ENCODE results near the gene EFCAB6. TPM values are rescaled to one million over a fixed set of nuclear protein-coding genes. Genes with fewer than 3 reads are reported as not detected.

EFCAB6 gene
- total RNA-seq, 1 experiment from 2014 or later: 0.54 TPM

- no peak for DNase-seq (ENCODE audit: low read depth)
Observed at GRCh38 chr22:43745783-43746356, 66.2 kb downstream of the EFCAB6 start.

GRCh38 chr22:43745411-43745770, 66.7 kb downstream of the EFCAB6 start:
- DNase-seq (ENCODE audit: low read depth): no peak

- no peak for DNase-seq (ENCODE audit: low read depth)
Observed at GRCh38 chr22:43744700-43745410, 67.2 kb downstream of the EFCAB6 start.

GRCh38 chr22:43743929-43744643, 68.0 kb downstream of the EFCAB6 start:
- no peak for DNase-seq (ENCODE audit: low read depth)

- no peak for DNase-seq (ENCODE audit: low read depth)
Observed at GRCh38 chr22:43743131-43743530, 69.0 kb downstream of the EFCAB6 start.

GRCh38 chr22:43742154-43742950, 69.8 kb downstream of the EFCAB6 start:
- no peak for DNase-seq (ENCODE audit: low read depth)

GRCh38 chr22:43740587-43741270, 71.4 kb downstream of the EFCAB6 start:
- no peak for DNase-seq (ENCODE audit: low read depth)

- no peak for DNase-seq (ENCODE audit: low read depth)
Observed at GRCh38 chr22:43739851-43740379, 72.2 kb downstream of the EFCAB6 start.

- no peak for DNase-seq (ENCODE audit: low read depth)
Observed at GRCh38 chr22:43737150-43737828, 74.8 kb downstream of the EFCAB6 start.

- DNase-seq (ENCODE audit: low read depth): no peak
Observed at GRCh38 chr22:43736651-43737050, 75.5 kb downstream of the EFCAB6 start.

- no peak for DNase-seq (ENCODE audit: low read depth)
Observed at GRCh38 chr22:43734370-43735150, 77.5 kb downstream of the EFCAB6 start.

- no peak for DNase-seq (ENCODE audit: low read depth)
Observed at GRCh38 chr22:43733138-43733537, 79.0 kb downstream of the EFCAB6 start.

GRCh38 chr22:43731988-43732387, 80.1 kb downstream of the EFCAB6 start:
- DNase-seq (ENCODE audit: low read depth): no peak

GRCh38 chr22:43726964-43727543, 85.1 kb downstream of the EFCAB6 start:
- DNase-seq (ENCODE audit: low read depth): no peak

GRCh38 chr22:43726322-43726721, 85.8 kb downstream of the EFCAB6 start:
- DNase-seq (ENCODE audit: low read depth): no peak

- no peak for DNase-seq (ENCODE audit: low read depth)
Observed at GRCh38 chr22:43723816-43724215, 88.3 kb downstream of the EFCAB6 start.

- no peak for DNase-seq (ENCODE audit: low read depth)
Observed at GRCh38 chr22:43722444-43722843, 89.7 kb downstream of the EFCAB6 start.

GRCh38 chr22:43720716-43721115, 91.4 kb downstream of the EFCAB6 start:
- no peak for DNase-seq (ENCODE audit: low read depth)

- DNase-seq (ENCODE audit: low read depth): no peak
Observed at GRCh38 chr22:43714104-43714503, 98.0 kb downstream of the EFCAB6 start.

- DNase-seq (ENCODE audit: low read depth): no peak
Observed at GRCh38 chr22:43711681-43712080, 100.4 kb downstream of the EFCAB6 start.

Measured in M059J (cell line).